Transverse colon (tissue), 4 donors: ENCODE data around the gene BCL11A. TPM values are rescaled to one million over a fixed set of nuclear protein-coding genes. Genes with fewer than 3 reads are reported as not detected.

Experiments
- DNase-seq: peaks from one replicate; pipeline ENCODE4 v3.0.0-alpha.2; 2019
- H3K27ac ChIP-seq, 4 donors: fragments of 200-600 bp; sonication (generic); 2 replicates each; pipeline ENCODE4 v1.5.1; 2016 to 2018; ENCODE audit warnings: inconsistent platforms in 4 of 4
- H3K27me3 ChIP-seq: fragments of 200-600 bp; sonication (generic); 2 replicates; pipeline ENCODE4 v1.5.1; 2017; ENCODE audit warnings: inconsistent platforms
- H3K36me3 ChIP-seq, 4 donors: fragments of 200-600 bp; sonication (generic); 2 replicates each; pipeline ENCODE4 v1.5.1; 2017 to 2019; ENCODE audit warnings: inconsistent platforms in 4 of 4
- H3K4me1 ChIP-seq, 4 donors: fragments of 200-600 bp; sonication (generic); 2 replicates each; pipeline ENCODE4 v1.5.1; 2017 to 2020; ENCODE audit warnings: inconsistent platforms in 4 of 4
- H3K4me3 ChIP-seq, 4 donors: fragments of 200-600 bp; sonication (generic); 1 replicate in 1 of 4; 2 replicates in 3 of 4; pipeline versions ENCODE4 v1.5.1 to v1.6.1; 2017 to 2019; ENCODE audit warnings: inconsistent platforms in 4 of 4
- H3K9me3 ChIP-seq, 2 donors: fragments of 200-600 bp; sonication (generic); 2 replicates each; pipeline ENCODE4 v1.5.1; 2017 to 2019; ENCODE audit warnings: inconsistent platforms in 2 of 2
- CTCF ChIP-seq, 5 experiments: fragments of 200-600 bp in 3 of 5; fragments of 450-650 bp in 2 of 5; sonication (generic) in 3 of 5; IDR thresholded peaks; 1 replicate in 2 of 5; 2 replicates in 3 of 5; pipeline ENCODE4 v1.5.1; 2016 to 2017; ENCODE audit warnings: antibody characterized with exemption in 5 of 5, inconsistent platforms in 3 of 5, mild to moderate bottlenecking in 2 of 5, moderate library complexity in 1 of 5
- EP300 ChIP-seq: sonication (generic); formaldehyde crosslinking; IDR thresholded peaks from one replicate; pipeline ENCODE4 v1.6.1; 2017; ENCODE audit warnings: antibody characterized with exemption, low read depth
- POLR2A ChIP-seq: fragments of 450-650 bp; IDR thresholded peaks from one replicate; pipeline ENCODE4 v1.6.1; 2016; ENCODE audit warnings: antibody characterized with exemption, mild to moderate bottlenecking, moderate library complexity
- POLR2AphosphoS5 ChIP-seq, 3 donors: sonication (generic); formaldehyde crosslinking; IDR thresholded peaks; one replicate each; pipeline ENCODE4 v1.6.1; 2016; ENCODE audit warnings: antibody characterized with exemption in 3 of 3
- WGBS, 2 donors: methylation state at CpG; one replicate each; pipeline ENCODE4 v1.1.5; 2018; ENCODE audit warnings: low coverage in 1 of 2; 5-methylcytosine and 5-hydroxymethylcytosine counted together
- in situ Hi-C, 4 donors: fragments of 200-750 bp; cut with MboI; loops; one replicate each; pipeline versions ENCODE4 v1.15.0 to v1.15.1; 2017; ENCODE audit warnings: low sequenced_read_pairs in 3 of 4, low pct_ligation_motif_present in 1 of 4, low pct_unique_long_range_greater_than_20kb in 1 of 4
- intact Hi-C: fragments of 100-400 bp; cut with DNase I; formaldehyde crosslinking; loops from one replicate; pipeline ENCODE4 v1.15.1; 2023; ENCODE audit warnings: low total_unique reads
- total RNA-seq, 4 donors: library from RNA; depleted of rRNA; stranded (reverse); fragments of >200 nt; gene quantifications; one replicate each; pipeline ENCODE4 v1.1.0, GENCODE V29; 2016

BCL11A gene
- total RNA-seq, 4 donors from 2014 or later, result 11.3 to 38.1 (median 19.9) TPM

- Histone ChIP-seq H3K27me3 (no peaks in the 10 kb centered on the region), H3K27ac (no peak overlapping the region), H3K4me3 (no peak overlapping the region), H3K36me3 (peaks cover 0 to 4% (median 0%) of the 10 kb centered on the region in 4 donors), H3K9me3 (no peaks in the 10 kb centered on the region), H3K4me1 (no peaks in the 10 kb centered on the region)
- TF ChIP-seq EP300, result no peak
- TF ChIP-seq POLR2A, result no peak
- TF ChIP-seq CTCF (IDR thresholded peaks at IDR 0.05), result no peak
- TF ChIP-seq POLR2AphosphoS5 (IDR thresholded peaks at IDR 0.05), result no peak
- no peak for DNase-seq
- intact Hi-C loops, result no loop called here
- in situ Hi-C loops, result no loop called here
- 87% methylated on average over 6 of the region's 6 CpGs for WGBS, 2 donors
Observed at GRCh38 chr2:60456115-60456770, 97.2 kb downstream of the BCL11A start.

- Histone ChIP-seq H3K4me1 (no peaks in the 10 kb centered on the region), H3K9me3 (no peaks in the 10 kb centered on the region), H3K27me3 (no peaks in the 10 kb centered on the region), H3K4me3 (no peak overlapping the region), H3K36me3 (peaks cover 0 to 4% (median 0%) of the 10 kb centered on the region in 4 donors), H3K27ac (no peak overlapping the region)
- in situ Hi-C loops, result no loop called here
- intact Hi-C loops, result no loop called here
- 84 to 89% methylated on average over 9 of the region's 9 CpGs for whole genome bisulfite sequencing, 2 donors
- DNase-seq, result no peak
- TF ChIP-seq EP300, result no peak
- no peak for TF ChIP-seq POLR2A
- TF ChIP-seq CTCF (IDR thresholded peaks at IDR 0.05), result no peak
- no peak for TF ChIP-seq POLR2AphosphoS5 (IDR thresholded peaks at IDR 0.05)
Observed at GRCh38 chr2:60453872-60454271, 99.6 kb downstream of the BCL11A start.

GRCh38 chr2:60453301-60453700 is 100.2 kb downstream of the BCL11A start:
- no peak for DNase-seq

GRCh38 chr2:60450488-60450887 is 103.0 kb downstream of the BCL11A start:
- TF ChIP-seq POLR2AphosphoS5 (IDR thresholded peaks at IDR 0.05), result no peak
- TF ChIP-seq CTCF (IDR thresholded peaks at IDR 0.05), result no peak
- TF ChIP-seq EP300, result no peak
- no peak for TF ChIP-seq POLR2A
- no peaks in the 10 kb centered on the region for H3K27me3 ChIP-seq
- 71 to 100% methylated on average over 1 of the region's 1 CpG for WGBS, 2 donors
- no peaks in the 10 kb centered on the region for H3K9me3 ChIP-seq
- no peak overlapping the region for H3K27ac ChIP-seq
- peaks cover 0 to 4% (median 0%) of the 10 kb centered on the region in 4 donors for H3K36me3 ChIP-seq
- H3K4me3 ChIP-seq, result no peak overlapping the region
- intact Hi-C loops, result no loop called here
- in situ Hi-C loops, result no loop called here
- no peaks in the 10 kb centered on the region for H3K4me1 ChIP-seq
- DNase-seq, result no peak

More at GRCh38 chr2:60453301-60453700, 100.2 kb downstream of the BCL11A start:
- WGBS, 2 donors, result 80 to 83% methylated on average over 6 to 16 of the region's 16 CpGs
- Histone ChIP-seq H3K9me3 (no peaks in the 10 kb centered on the region), H3K36me3 (peaks cover 0 to 4% (median 0%) of the 10 kb centered on the region in 4 donors), H3K4me1 (no peaks in the 10 kb centered on the region), H3K4me3 (no peak overlapping the region), H3K27me3 (no peaks in the 10 kb centered on the region), H3K27ac (no peak overlapping the region)
- intact Hi-C loops (no loop called here), in situ Hi-C loops (no loop called here)
- no peak for TF ChIP-seq POLR2A
- TF ChIP-seq POLR2AphosphoS5 (IDR thresholded peaks at IDR 0.05), result no peak
- no peak for TF ChIP-seq EP300
